NCI-H345 (cell line): Measurements from ENCODE around the gene LAIR1.
"Not testable (repeated sequence)": the region's sequence is repeated elsewhere in the genome, so short reads cannot be mapped to it uniquely, and the experiment has no call there.

Experiments
- DNase-seq: peaks from one replicate; lab custom pipeline; 2025; lab: John Stamatoyannopoulos, UW

Gene LAIR1

DNA sequence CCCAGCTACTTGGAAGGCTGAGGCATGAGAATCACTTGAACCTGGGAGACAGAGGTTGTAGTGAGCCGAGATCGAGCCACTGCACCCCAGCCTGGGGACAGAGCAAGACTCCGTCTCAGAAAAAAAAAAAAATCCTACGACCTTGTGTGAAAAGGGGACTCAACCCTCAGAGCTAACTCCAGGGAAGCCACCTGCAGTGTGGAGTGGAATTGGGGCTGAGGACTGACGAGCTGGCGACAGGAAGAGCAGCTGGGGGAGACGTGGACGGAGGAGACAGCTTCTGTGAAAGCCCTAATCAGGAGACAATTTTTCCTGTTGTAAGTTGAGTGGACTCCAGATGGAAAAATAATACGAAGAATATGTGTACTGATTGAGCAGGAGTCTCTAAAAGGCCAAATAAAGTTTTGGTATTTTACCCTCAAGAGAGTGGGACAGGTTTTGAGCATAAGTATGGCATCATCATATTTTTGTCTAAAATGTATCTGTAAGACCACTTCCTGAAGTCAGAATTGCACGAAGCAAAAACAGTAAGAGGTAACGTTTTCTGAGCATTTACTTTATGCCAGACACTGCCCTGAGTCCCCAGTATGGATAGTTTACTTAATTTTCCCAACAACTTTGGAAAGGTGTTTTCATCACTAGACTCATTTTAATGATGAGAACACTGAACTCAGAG, 12.0 kb upstream of the LAIR1 start:
- DNase-seq: no peak

DNA sequence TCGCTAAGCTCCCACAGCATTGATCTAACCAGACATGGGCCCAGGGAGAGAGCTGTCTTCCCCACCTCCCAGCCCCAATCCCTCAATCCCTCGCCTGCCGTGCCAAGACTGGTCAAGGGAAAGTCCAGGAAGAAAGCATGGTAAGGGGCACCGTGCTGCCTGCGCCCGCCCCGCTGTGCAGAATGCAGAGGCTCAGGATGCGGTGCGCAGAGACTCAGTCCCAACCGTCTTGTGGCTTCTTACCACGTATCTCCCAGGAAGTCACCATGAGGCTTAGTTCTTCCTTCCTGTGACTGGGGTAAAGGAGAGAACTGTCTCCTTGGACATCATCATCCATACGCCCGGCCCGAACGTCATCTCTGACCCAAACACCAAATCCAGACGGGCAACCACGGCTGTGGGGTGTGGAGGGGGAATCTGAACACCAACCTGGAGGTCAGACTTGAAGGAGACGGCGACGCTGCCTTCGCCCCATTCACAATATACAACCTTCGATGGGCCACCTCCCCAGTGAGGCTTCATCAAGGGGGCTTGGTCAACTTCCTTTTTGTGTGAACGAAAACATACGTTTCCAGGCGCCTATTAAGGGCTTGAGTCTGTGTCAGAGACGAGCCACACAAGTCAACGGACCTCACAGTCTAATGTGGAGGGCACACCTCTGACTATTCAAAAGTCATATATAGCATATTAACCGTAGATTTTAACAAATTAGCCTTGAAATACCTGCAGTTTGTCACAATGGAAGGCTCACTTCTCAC, 10.6 kb upstream of the LAIR1 start:
- DNase-seq: not testable (repeated sequence)

DNA sequence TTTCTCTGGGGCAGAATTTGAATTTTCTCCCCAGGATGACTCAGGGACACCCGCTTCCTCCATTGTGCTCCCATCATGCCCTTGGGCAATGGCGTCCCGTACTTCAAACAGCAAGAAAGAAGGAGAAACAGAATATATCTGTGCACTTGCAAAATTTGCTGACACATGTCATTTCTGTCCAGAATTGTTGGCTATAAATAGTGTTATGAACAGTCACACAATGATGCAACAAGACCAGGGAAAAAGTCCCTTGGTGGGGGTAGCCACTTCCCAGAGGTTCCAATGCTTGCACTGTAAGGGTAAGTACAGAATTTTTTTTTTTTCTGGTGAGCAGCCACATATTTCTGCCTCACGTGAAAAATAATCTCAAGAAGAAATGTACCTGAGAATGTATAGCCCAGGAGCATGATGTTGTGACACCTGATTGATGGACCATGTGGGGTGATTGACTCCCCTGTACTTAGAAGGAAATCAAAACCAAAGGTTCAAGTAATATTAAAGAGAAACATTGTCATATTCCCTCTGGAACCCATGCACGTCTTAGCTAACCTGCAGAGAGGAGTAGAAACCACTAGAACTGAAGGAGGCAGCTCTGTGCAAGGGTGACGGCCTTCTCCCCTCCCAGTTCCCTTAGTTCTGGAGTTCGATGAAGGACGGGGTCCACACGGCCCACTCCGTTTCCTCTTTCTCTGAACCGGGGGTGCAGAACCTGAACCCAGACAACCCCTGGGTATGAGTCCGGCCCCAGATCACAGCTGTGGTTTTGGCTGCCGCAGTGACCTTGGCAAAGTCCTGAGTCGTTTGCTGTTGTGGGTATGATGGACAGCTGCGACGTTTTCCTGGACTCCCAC, 9.3 kb upstream of the LAIR1 start:
- DNase-seq: no peak

- DNase-seq: not testable (repeated sequence)
These were observed 6.7 kb upstream of the LAIR1 start for GRCh38 chr19:54371453-54371852.

DNA sequence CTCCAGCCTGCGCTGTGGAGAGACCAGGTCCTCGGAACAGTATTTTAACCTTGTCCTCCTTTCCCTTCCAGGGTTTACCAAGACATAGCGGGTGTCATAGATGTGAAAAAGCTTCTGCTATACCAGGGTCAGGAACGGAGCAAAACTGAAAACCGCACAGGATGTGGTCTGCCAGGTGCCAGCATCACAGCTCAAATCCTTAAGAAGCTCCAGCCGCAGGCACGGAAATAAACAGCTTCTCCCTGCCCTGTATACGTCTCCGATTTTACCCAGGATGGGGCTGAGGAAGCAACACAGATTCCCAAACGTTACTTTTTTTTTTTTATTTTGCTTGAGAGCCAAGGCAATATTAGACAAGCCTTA, 5.7 kb upstream of the LAIR1 start:
- DNase-seq: not testable (repeated sequence)

DNA sequence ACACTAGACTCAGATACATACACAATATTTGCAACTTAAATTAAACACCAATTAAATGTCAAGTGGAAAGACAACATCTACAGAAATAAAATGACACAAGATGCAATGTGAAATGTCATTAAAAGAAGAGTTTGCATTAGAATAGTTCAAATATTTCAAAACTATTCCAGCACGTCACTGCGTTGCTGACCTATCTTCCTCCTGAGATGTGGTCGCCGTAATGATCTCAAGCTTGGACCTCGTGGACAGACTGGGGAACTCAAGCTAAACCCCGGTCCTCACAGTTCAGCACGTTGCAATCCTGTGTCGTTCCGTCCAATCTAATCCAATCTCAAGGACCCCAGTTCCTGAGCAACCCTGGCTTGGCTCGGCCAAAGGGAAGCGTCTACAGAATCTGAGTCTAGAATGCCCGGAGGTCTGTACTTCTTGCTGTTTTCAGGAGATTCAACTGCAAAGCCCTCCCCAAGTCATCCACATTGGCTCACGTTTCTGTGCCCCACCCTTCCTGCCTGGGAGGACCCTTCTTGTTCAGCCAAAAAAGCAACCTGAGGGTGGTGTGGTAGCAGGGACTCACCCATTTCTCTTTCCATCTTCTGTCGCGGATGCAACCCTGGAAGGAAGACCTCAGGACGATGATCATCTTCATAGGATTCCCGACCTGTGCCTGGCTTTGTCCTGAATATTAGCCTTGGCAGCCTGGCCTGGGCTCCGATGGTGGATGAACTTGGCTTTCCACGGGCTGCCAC, 5.1 kb upstream of the LAIR1 start:
- DNase-seq: not testable (repeated sequence)

DNA sequence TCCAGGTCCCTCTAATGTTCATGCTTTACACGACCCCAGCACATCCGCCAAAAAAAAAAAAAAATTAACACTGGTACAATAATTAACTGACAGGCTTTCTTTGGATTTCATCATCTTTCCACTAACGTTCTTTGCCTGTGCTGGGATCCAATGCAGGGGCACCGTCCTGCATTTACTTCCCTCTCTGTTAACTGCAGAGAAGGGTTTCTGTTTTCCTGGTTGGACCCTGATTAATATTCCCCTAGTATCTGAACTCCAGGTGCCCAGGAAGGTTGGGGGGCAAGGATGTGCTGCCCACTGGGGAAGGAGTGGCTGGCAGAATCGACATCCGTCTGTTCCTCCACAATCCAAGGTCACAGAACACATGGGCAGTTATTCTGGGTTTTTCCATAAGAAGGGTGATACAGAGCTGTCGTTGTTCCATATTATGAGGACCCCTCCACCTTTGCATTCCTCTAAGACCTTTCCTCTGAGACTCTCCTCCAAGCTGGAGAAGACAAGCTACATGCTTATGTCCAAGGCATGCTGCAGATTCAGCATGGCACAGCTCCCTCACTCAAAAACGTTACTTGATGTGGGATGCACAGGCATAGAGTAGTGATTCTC, 4.5 kb upstream of the LAIR1 start:
- DNase-seq: no peak

DNA sequence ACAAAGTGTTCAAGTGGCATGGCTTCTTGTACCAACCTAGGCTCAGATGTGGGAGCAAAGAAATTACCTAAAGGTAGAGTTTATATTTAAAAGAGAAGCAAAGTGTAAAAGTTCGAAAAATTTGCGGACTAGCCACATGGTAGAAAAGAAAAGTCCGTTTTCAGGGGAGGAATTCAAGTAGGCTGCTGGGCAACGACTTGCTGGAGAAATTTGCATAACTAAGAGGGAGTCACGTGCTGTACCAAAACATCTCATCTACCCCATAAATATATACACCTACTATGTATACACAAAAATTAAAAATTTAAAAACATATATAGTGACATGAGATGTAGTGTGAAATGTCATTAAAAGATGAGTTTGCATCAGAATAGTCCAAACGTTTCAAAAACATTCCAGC, 2.1 kb upstream of the LAIR1 start:
- no peak for DNase-seq

- DNase-seq: not testable (repeated sequence)
These were observed 1.1 kb upstream of the LAIR1 start for GRCh38 chr19:54365798-54366197.

- not testable (repeated sequence) for DNase-seq
These were observed 2.9 kb downstream of the LAIR1 start for GRCh38 chr19:54361680-54362422.

DNA sequence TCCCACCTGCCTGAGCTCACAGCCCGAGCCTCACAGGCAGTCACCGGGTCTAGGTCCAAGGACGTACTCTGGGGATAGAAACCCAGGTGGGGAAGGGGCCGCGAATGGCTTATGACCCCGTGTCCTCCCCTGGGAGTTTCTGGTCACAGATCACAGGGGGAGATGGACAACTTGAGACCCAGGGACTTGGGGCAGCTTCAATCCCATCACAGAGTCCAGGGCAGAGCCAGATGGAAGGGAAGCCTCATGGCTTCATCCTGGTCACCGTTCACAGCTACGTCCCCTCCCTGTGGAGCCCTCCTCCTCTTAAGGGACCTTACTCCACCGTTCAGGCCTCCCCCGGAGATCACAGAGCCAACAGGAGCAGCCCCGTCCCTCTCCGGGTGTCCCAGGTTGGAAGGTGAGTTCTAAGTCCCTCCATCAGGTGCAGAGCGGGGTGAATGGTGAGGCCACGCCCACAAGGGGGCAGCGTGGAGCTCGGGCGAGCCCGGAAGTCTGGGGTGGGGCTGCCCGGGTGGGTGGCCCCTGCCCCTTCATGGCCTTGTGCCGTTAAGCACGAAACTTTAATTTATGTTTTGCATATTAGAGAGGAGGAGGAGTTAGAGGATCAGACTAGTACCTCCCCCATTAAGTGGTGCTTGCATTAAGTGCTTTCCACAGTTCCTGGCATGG, 5.4 kb downstream of the LAIR1 start:
- not testable (repeated sequence) for DNase-seq

- no peak for DNase-seq
These were observed 7.3 kb downstream of the LAIR1 start for GRCh38 chr19:54357381-54357780.

DNA sequence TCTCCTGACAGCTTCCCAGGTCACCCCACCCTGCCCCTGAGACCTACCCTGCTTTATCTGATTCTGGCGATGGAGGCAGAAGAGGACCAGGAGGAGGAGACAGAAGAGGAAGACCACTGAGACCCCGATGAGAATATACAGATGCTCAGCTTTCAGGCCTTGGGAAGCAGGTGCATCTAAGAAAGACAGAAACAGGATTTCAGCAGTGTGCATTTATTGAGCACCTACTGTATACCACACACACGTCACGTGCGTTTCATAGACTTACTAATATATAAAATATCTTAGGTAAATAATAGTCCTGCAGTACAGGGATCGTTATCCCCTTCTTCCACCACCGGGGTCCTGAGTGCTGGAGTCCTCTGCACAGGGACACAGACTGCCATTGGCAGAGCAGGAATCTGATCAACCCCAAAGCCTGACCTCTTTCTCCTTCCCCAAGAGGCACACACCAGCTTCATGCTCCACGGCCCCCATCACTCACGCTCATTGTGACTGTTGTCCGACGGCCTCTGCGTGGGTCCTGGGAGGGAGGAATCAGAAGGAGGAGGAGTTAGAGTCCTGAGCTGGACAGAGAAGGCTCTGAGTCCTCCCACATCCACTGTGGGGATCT, 8.2 kb downstream of the LAIR1 start:
- DNase-seq: no peak

- no peak for DNase-seq
These were observed 9.1 kb downstream of the LAIR1 start for GRCh38 chr19:54355675-54356074.

GRCh38 chr19:54354761-54355160, 10.0 kb downstream of the LAIR1 start:
- DNase-seq: no peak

DNA sequence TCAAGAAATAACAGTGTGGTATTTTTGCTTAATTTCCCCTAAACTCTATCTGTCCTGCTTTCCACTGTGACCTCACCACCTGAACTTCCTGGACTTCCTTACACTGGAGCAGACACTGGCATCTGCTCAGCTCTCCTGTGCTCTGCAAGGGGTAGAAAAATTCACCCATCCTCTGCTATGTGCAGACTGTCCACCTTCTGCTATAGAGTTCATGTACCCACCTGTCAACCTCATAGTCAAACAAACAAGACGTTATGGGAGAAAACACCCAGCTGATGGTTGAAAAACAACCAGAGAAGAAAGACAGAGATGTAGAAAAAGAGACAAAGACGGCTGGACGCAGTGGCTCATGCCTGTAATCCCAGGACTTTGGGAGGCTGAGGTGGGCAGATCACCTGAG, 12.2 kb downstream of the LAIR1 start:
- DNase-seq: no peak

GRCh38 chr19:54352041-54352440, 12.7 kb downstream of the LAIR1 start:
- no peak for DNase-seq

- DNase-seq: no peak
These were observed 13.3 kb downstream of the LAIR1 start for GRCh38 chr19:54351474-54351873.

DNA sequence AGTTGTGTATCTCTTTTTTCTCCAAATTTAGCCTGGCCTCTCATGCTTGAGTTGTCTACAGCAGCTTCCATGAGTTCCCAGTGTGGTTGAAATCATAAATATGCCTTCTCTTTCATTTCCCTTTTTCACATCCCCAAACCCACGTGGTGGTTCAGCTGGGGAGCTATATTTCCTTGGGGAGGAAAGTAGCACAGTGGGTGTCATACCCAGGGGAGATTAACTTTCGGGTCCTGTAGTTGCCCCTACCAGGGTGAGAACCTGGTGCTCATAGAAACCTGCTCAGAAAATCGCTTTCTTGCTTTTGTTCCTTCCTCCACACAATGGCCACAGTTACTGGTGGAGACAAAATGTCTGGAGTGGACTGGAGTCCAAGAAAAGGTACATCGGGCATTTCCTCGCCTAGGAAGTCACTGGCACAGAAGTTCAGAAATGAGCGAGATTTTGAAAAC, 18.8 kb downstream of the LAIR1 start:
- DNase-seq: no peak

DNA sequence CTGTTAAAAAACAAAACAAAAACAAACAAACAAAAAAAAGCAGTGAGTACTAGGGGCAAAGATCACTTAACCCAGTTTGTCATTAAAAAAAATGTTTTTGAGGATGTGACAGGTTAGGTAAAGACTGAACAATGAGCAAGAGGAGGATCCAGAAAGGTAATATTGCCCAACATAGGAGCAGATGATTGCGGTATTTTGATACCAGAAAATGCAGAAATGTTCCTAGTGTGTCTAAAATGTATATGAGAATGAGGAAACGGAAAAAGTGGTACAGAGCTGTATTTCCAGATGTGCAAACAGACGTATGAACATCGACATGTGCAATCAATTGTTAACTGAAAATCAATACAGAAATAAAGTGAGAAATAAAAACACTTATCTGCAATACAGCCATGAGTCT, 20.9 kb downstream of the LAIR1 start:
- no peak for DNase-seq
